Measurements from ENCODE around the gene DDX51. TPM values are rescaled to one million over a fixed set of nuclear protein-coding genes. Genes with fewer than 3 reads are reported as not detected.

The DDX51 gene
- total RNA-seq, 4 donors from 2014 or later = 18.7 to 78.4 (median 32.2) TPM

DNA sequence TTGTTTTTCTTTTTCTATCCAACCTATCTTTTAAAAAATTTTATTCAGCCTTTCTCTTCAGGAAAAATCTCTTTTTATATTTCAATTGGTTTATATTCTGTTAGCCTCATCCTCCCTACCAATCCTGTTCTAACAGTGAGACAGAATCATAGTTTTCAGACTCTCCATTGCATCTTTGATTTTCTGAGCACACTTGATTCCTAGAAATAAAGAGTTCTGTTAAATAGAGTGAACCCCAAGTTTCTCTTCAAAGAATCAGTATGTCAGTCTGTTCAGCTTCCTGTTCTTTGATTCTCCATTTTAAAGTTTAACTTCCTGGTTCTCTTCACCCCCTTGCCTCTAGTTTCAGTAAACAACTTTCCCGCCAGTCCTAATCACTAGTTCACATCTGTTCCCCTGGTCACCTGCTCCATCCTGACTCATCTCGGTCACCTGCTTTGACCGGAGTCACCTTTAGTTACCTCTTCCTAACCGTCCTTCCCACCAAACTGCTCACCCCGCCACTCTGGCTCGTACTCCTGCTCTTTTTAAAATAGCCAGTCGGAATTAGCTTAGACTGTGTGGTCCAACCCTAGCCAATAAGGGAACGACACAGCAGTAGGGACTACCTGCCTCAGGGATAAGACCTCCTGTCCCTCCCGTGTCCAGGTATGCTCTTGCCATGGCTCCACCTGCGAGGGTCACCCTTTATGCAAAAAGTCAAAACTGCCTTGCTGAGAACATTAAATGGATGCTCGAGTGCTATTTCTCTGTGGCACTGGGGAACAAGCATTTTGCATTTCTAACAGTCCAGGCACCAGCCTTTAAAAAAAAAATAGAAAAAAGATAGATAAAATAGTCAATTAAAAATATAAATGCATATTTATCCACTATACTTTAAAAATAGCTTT, 48.4 kb downstream of the DDX51 start:
- DNase-seq = no peak
- Histone ChIP-seq H3K27me3 (no peaks in the 10 kb centered on the region), H3K4me1 (no peaks in the 10 kb centered on the region), H3K36me3 (peaks cover 0 to 14% (median 0%) of the 10 kb centered on the region in 3 donors), H3K4me3 (no peak overlapping the region), H3K9me3 (no peaks in the 10 kb centered on the region), H3K27ac (no peak overlapping the region)
- TF ChIP-seq, protein P1, sequence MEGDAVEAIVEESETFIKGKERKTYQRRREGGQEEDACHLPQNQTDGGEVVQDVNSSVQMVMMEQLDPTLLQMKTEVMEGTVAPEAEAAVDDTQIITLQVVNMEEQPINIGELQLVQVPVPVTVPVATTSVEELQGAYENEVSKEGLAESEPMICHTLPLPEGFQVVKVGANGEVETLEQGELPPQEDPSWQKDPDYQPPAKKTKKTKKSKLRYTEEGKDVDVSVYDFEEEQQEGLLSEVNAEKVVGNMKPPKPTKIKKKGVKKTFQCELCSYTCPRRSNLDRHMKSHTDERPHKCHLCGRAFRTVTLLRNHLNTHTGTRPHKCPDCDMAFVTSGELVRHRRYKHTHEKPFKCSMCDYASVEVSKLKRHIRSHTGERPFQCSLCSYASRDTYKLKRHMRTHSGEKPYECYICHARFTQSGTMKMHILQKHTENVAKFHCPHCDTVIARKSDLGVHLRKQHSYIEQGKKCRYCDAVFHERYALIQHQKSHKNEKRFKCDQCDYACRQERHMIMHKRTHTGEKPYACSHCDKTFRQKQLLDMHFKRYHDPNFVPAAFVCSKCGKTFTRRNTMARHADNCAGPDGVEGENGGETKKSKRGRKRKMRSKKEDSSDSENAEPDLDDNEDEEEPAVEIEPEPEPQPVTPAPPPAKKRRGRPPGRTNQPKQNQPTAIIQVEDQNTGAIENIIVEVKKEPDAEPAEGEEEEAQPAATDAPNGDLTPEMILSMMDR (IDR thresholded peaks at IDR 0.05) = no peak
- no peak for TF ChIP-seq POLR2A (IDR thresholded peaks at IDR 0.05)

DNA sequence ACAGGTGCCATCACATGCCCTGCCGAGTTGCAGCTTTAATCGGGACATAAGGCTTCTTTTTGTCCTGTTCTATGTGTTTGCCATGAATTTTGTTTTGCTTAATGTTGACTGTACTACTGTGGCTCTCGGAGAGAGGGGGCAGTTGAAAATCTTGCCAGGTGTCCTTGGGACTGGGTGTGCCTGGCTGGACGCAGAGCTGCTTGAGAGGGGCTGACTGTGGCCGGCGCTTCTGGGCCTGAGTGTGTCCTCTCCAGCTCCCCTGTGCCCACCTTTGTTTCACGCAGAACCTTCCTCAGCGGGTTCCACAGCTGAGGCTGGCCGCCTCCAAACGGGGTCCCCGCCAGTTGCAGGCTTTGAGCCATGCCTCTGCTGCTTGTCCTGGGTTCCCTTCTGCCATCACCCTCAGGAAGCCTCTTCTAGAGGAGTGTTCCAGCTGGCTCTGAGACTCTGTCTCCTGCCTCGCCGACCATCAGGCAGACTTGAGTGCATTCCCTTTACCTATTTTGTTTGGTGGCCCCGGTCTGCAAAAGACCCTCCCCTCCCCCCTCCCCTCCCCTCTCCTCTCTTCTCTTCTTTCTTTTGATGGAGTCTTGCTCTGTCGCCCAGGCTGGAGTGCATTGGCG, 49.7 kb downstream of the DDX51 start:
- Histone ChIP-seq H3K27ac (no peak overlapping the region), H3K4me1 (no peaks in the 10 kb centered on the region), H3K4me3 (no peak overlapping the region), H3K27me3 (no peaks in the 10 kb centered on the region), H3K36me3 (peaks cover 0 to 14% (median 0%) of the 10 kb centered on the region in 3 donors), H3K9me3 (no peaks in the 10 kb centered on the region)
- TF ChIP-seq, protein P1 (IDR thresholded peaks at IDR 0.05) = no peak
- no peak for TF ChIP-seq POLR2A (IDR thresholded peaks at IDR 0.05)
- no peak for DNase-seq

DNA sequence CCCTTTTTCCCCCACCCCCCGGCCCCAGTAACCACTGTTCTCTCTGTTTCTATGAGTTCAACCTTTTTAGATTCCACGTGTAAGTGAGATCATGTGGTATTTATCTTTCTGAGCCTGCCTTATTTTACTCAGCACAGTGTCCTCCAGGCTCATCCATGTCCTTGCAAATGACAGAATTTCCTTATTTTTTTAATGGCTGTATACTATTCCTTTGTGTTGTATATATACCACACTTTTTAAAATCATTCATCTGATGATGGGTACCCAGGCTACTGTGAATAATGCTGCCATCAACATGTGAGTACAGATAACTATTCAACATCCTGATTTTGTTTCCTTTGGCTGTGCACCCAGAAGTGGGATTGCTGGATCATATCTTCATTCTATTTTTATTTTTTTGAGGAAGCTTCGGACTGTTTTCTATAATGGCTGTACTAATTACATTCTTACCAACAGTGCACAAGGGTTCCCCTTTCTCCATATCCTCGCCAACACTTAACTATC, 54.7 kb downstream of the DDX51 start:
- no peak for TF ChIP-seq POLR2A (IDR thresholded peaks at IDR 0.05)
- TF ChIP-seq, protein P1 (IDR thresholded peaks at IDR 0.05) = no peak
- no peaks in the 10 kb centered on the region for H3K27me3 ChIP-seq
- H3K4me1 ChIP-seq = peaks cover 0 to 7% (median 0%) of the 10 kb centered on the region in 4 donors

More for the DNA sequence above, 54.7 kb downstream of the DDX51 start:
- Histone ChIP-seq H3K27ac (no peak overlapping the region), H3K9me3 (no peaks in the 10 kb centered on the region), H3K36me3 (peaks cover 0 to 7% (median 0%) of the 10 kb centered on the region in 3 donors), H3K4me3 (no peak overlapping the region)
- DNase-seq = no peak

Small RNA genes within 50 kb of the gene (small RNA-seq; reads per million reads assigned to genes)
- gene AC138466.3 = 0 reads per million in 2 donors

Other genes with a start within 250 kb of the DDX51 start
- gene ULK1, start 249.7 kb downstream of the DDX51 start, total RNA-seq = 10 to 100 TPM; 25.2 to 54.1 (median 38.8) TPM
- 10 to 100 TPM in 3 of 4 donors, 1 to 10 TPM in 1; 8.8 to 46.5 (median 31.8) TPM for gene PUS1, start 215.0 kb downstream of the DDX51 start, total RNA-seq
- gene EP400, start 194.4 kb downstream of the DDX51 start, total RNA-seq = 10 to 100 TPM; 22.1 to 60.2 (median 49.2) TPM
- 10 to 100 TPM in 2 of 4 donors, 1 to 10 TPM in 2; 8.9 to 47.0 (median 12.2) TPM for gene NOC4L, start 138 bp upstream of the DDX51 start, total RNA-seq
- not detected for gene GALNT9, start 185.3 kb upstream of the DDX51 start, total RNA-seq

Measured in Peyer's patch (tissue), 4 donors.